VCaP (cell line): Measurements from ENCODE around the gene GALNT9.
A peak's percentile ranks its signal among the peaks of the same experiment; 100 is the strongest.

Source experiments
- H3K27ac ChIP-seq: fragments of 450-650 bp; 2 replicates; pipeline ENCODE4 v1.5.1; 2017
- TF ChIP-seq, protein P1 (sequence below): fragments of 450-650 bp; conservative IDR thresholded peaks from 2 replicates; pipeline ENCODE4 v1.5.1; 2017; ENCODE audit warnings: mild to moderate bottlenecking, moderate library complexity

The GALNT9 gene

DNA sequence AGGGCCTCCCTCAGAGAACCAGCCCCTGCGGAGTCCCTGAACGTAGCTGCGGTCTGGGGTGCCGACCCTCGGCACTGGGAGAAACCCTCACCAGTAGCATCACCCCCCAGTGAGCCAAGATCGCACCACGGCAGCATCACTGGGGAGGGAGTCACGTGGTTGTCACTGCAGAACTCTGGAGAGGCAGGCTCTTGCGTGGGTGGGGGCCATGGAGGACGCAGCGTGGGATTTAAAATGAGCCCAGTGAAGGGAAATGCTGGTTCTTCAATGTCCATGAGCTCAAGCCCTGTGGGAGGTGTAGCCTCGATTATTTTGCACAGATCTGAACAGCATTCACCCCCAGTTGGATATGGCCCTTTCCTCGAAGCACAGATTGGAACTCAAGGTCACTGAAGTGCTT is 3.9 kb upstream of the GALNT9 start:
- TF ChIP-seq, protein P1, sequence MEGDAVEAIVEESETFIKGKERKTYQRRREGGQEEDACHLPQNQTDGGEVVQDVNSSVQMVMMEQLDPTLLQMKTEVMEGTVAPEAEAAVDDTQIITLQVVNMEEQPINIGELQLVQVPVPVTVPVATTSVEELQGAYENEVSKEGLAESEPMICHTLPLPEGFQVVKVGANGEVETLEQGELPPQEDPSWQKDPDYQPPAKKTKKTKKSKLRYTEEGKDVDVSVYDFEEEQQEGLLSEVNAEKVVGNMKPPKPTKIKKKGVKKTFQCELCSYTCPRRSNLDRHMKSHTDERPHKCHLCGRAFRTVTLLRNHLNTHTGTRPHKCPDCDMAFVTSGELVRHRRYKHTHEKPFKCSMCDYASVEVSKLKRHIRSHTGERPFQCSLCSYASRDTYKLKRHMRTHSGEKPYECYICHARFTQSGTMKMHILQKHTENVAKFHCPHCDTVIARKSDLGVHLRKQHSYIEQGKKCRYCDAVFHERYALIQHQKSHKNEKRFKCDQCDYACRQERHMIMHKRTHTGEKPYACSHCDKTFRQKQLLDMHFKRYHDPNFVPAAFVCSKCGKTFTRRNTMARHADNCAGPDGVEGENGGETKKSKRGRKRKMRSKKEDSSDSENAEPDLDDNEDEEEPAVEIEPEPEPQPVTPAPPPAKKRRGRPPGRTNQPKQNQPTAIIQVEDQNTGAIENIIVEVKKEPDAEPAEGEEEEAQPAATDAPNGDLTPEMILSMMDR: no peak
- no peak overlapping the region for H3K27ac ChIP-seq

DNA sequence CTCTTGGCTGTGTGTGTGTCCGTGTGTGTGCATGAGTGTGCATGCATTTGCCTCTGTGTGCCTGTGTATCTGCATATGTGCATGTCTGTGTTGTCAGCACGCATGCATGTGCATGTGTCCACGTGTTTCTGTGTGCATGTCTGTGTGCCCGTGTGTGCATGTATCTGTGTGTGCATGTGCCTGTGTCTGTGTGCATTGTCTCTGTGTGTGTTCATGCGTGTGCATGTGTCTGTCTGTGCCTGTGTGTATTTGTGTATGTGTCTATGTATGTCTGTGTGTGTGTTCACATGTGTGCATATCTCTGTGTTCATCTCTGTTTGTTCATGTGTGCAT is 1.1 kb upstream of the GALNT9 start:
- no peak overlapping the region for H3K27ac ChIP-seq
- TF ChIP-seq, protein P1: no peak

DNA sequence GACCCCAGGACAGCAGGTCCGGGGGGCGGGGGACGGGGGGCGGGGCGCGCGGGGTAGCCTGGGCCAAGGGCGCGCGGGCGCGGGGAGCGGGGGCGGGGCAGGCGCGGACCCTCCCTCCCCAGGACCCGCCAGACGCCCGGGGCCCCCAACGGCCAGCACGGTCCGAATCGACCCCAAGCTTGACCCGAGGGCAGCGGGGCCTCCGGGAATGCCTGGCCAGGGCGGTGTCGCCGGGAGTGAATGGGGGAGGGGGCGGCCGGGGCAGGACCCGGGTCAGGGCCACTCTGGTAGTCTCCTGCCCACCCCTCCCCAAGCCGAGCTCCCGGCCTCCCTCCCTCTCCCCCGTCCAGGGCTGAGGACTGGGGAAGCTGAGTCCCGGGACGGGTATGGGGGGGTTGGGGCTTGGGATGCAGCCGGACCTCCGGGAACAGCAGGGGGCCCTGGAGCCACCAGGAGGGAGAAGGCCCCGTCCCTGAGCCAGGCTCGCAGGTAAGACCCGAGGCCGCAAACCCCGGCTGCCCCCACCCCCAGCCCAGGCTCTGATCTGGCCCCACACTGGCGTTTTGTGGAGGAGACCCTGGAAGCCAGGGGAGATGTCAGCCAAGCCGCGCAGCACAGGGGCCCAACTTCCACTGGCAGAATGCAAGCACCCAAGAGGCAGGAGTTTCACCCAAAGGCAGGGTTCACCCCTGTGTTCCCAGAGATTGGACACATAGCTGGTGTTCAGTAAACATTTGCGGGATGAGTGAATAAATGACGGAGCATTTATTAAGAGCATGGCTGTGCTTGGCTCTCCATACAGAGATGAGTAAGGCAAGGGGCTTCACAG is 545 bp upstream of the GALNT9 start:
- TF ChIP-seq, protein P1: no peak
- peak overlapping the region; percentile 43; the same call in 1 of the 2 replicates for H3K27ac ChIP-seq

DNA sequence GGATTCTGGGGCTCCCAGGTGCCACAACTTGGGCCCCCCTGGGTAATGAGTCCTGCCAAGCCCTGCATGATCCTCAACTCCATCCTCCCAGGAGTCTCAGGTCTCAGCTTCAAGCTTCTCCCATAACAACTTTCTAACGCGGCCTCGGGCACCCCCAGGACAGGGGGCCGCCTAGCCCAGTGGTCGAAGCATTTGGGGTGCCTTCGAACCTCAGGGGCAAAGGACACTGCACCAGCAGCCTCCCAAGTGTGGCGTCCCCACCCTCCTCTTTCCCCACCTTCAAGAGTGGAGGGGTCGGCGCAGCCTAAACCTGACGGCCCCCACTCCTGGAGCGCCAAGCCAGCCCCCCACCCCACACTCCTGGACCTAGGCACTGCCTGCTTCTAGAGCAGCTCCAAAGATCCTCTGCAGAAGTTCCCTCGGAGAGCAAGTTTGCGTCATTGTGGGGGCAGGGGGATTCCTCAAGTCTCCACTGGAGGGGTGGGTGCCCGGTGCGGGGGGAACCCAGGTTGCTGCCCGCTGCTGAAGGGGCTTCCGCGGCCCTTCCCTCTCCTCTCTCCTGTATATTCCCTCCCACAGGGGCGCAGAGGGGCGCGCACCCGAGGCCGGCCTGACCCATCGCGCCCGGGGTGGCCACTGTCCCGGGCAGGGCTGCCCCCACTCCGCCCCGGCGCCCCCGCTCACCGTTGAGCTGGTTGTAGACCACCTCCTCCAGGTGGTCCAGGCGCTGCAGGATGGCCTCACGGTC is 933 bp downstream of the GALNT9 start:
- H3K27ac ChIP-seq: peak overlapping the region; percentile 51; the same call in 1 of the 2 replicates
- TF ChIP-seq, protein P1: no peak

DNA sequence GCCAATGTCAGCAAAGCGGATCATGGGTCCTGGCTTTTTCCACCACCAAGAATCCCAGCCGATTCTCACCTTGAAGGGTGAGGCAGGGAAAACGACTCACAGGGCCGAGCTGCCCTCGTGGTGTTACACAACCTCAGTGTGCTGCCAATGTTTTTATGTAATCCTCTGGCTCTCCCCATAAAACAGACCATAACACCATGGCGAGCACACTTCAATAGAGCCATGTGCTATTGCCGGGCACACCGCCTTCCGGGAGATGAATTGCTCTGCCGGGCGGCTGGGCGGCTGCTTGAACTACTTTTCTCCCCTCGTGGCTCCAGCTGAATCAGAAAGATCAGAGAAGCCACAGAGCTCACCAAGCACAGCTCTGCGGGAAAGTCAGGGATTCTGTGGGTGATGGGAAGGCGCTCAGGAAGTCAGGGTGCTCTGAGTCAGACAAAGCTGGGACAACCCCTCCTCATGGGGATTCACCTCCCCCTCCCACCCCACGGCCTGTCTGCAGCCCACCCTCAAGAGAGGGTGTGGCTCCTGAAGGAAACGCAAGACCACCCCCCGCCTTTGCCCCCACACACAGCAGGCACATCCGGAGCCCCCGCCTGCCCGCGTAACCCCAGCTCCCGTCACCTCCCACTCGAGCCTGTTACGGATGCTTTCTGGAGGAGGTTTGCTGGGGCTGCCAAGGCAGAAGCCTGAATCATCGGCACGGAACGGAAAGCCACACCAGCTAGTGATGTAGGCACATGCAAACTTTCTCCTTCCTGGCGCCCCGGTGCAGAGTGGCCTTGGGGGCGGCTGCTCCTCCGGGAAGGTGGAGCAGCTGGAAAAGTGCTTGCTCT is 1.8 kb downstream of the GALNT9 start:
- TF ChIP-seq, protein P1: no peak

DNA sequence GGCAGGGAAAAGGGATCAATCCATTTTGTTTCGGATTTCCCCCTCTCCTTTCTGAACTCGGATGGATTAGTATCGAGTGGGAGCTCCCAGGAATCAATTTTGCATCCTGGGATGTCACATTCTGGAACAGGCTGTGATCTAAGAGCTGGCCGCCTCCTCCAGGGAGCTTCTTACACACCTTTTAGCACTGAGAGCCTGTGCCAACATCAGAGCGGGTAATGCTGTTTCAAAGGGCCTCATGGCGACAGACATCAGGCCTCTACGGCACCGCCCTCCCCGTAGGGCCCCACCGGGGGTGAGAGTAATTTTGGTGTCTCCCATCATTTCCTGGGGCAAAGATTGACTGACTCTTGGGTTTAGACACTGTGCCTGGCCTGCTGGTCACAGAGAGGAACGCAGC is 2.7 kb downstream of the GALNT9 start:
- H3K27ac ChIP-seq: peak overlapping the region; percentile 51
- TF ChIP-seq, protein P1: no peak

More for the DNA sequence above, 1.8 kb downstream of the GALNT9 start:
- peak overlapping the region; percentile 51 for H3K27ac ChIP-seq

DNA sequence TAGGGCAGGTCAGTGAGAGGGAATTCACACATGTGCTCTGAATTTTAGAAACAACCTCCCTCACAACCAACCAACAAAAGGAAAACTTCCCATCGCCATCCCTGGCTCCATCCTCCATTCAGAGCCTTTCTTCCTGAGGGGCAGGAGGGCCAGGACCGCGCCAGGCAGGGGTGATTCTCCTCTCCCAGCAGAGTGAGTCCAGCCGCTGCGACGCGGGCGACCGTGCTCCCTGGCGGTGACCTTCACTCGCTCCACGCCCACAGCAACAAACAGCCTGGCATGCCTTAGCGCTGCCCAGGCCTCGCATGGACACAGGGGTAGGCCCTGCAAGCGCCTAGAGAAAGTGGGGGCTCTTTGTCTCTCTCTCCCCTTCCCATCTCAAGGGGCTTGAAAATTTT is 3.7 kb downstream of the GALNT9 start:
- TF ChIP-seq, protein P1: no peak
- no peak overlapping the region for H3K27ac ChIP-seq
